H1 (cell line): Measurements from ENCODE around the gene SMTN. TPM values are rescaled to one million over a fixed set of nuclear protein-coding genes. Genes with fewer than 3 reads are reported as not detected.
A peak's percentile ranks its signal among the peaks of the same experiment; 100 is the strongest.

Experiments
- CTCF ChIA-PET: fragments of 300-600 bp; sonication (Branson Sonifier 250); formaldehyde crosslinking; loops from one replicate; lab custom pipeline; 2021; ENCODE audit not compliant: partially characterized antibody; lab: Charles Lee
- POLR2A ChIA-PET: fragments of 300-600 bp; sonication (Branson Sonifier 250); formaldehyde crosslinking; loops from one replicate; lab custom pipeline; 2021; ENCODE audit warnings: inconsistent platforms; ENCODE audit not compliant: partially characterized antibody; lab: Charles Lee
- DNase-seq, 2 experiments: peaks; one replicate each; pipeline versions ENCODE4 v3.0.0 to v3.0.0-alpha.2; 2010 to 2022; ENCODE audit warnings: low spot score in 2 of 2, low read depth in 1 of 2, mixed read lengths in 1 of 2
- FAIRE-seq: peaks from 2 replicates; lab custom pipeline; 2011; peaks lifted over from hg19 to GRCh38; lab: Jason Lieb, UNC
- H2AFZ ChIP-seq: 2 replicates; pipeline ENCODE4 v1.8.1; 2012; ENCODE audit warnings: low read length, inconsistent platforms
- H2AK5ac ChIP-seq: 2 replicates; pipeline ENCODE4 v1.6.1; 2013; ENCODE audit warnings: low read depth, low read length
- H2BK120ac ChIP-seq: replicated peaks from 2 replicates; pipeline ENCODE3; 2013; ENCODE audit warnings: low read depth, low read length, inconsistent platforms
- H2BK12ac ChIP-seq: 2 replicates; pipeline ENCODE4 v1.6.1; 2013; ENCODE audit warnings: low read depth, low read length
- H2BK15ac ChIP-seq: 2 replicates; pipeline ENCODE4 v1.6.1; 2013; ENCODE audit warnings: low read length
- H2BK20ac ChIP-seq: 2 replicates; pipeline ENCODE4 v1.6.1; 2013; ENCODE audit warnings: low read length
- H2BK5ac ChIP-seq: 2 replicates; pipeline ENCODE4 v1.6.1; 2013; ENCODE audit warnings: low read depth, low read length
- H3K14ac ChIP-seq: 2 replicates; pipeline ENCODE4 v1.6.1; 2013; ENCODE audit warnings: inconsistent platforms; ENCODE audit not compliant: insufficient read length
- H3K18ac ChIP-seq: 2 replicates; pipeline ENCODE4 v1.6.1; 2013; ENCODE audit warnings: low read length; ENCODE audit errors: extremely low read depth
- H3K23ac ChIP-seq: 2 replicates; pipeline ENCODE4 v1.6.1; 2013; ENCODE audit warnings: inconsistent platforms; ENCODE audit not compliant: insufficient read length
- H3K23me2 ChIP-seq: 2 replicates; pipeline ENCODE4 v1.6.1; 2013; ENCODE audit warnings: low read depth, low read length
- H3K27ac ChIP-seq: 2 replicates; pipeline ENCODE4 v1.6.1; 2011; ENCODE audit warnings: low read depth, low read length, inconsistent platforms
- H3K27me3 ChIP-seq, 4 experiments: replicated peaks in 1 of 4; 1 replicate in 1 of 4; 2 replicates in 3 of 4; pipeline versions ENCODE4 v1.6.1 to v1.8.1; 2011 to 2013; ENCODE audit warnings: low read length in 3 of 4, mild to moderate bottlenecking in 3 of 4, inconsistent platforms in 2 of 4, mixed read lengths in 2 of 4, moderate library complexity in 1 of 4; ENCODE audit not compliant: control insufficient read depth in 3 of 4, insufficient read depth in 3 of 4; ENCODE audit errors: extremely low read depth in 1 of 4
- H3K36me3 ChIP-seq, 4 experiments: 2 replicates each; pipeline versions ENCODE4 v1.6.1 to v1.8.1; 2011 to 2013; ENCODE audit warnings: mild to moderate bottlenecking in 4 of 4, low read length in 3 of 4, moderate library complexity in 2 of 4, control low read depth in 1 of 4, inconsistent platforms in 1 of 4; ENCODE audit not compliant: insufficient read depth in 4 of 4, control insufficient read depth in 2 of 4
- H3K4ac ChIP-seq: replicated peaks from 2 replicates; pipeline ENCODE3; 2013; ENCODE audit warnings: low read length, low read depth, mixed read lengths, inconsistent platforms; ENCODE audit not compliant: insufficient read length
- H3K4me1 ChIP-seq, 4 experiments: replicated peaks in 1 of 4; 1 replicate in 1 of 4; 2 replicates in 3 of 4; pipeline versions ENCODE4 v1.6.1 to v1.8.1; 2011 to 2013; ENCODE audit warnings: low read length in 3 of 4, inconsistent platforms in 2 of 4, mixed read lengths in 1 of 4; ENCODE audit not compliant: insufficient read depth in 4 of 4, control insufficient read depth in 3 of 4
- H3K4me2 ChIP-seq, 2 experiments: 2 replicates each; pipeline versions ENCODE4 v1.6.1 to v1.8.1; 2011 to 2013; ENCODE audit warnings: low read depth in 2 of 2, low read length in 2 of 2, control low read depth in 1 of 2, inconsistent platforms in 1 of 2, mild to moderate bottlenecking in 1 of 2; ENCODE audit not compliant: insufficient read depth in 1 of 2
- H3K4me3 ChIP-seq, 4 experiments: fragments of 200-600, 300-600 bp in 1 of 4; sonication (generic), shearing (Covaris generic), sonication (Bioruptor Twin) in 1 of 4; 2 replicates each; pipeline versions ENCODE4 v1.5.1 to v1.8.1; 2011 to 2016; ENCODE audit warnings: low read length in 4 of 4, low read depth in 3 of 4, control low read depth in 2 of 4, inconsistent platforms in 2 of 4, mild to moderate bottlenecking in 2 of 4, mixed read lengths in 1 of 4, moderate library complexity in 1 of 4; ENCODE audit not compliant: insufficient read depth in 2 of 4; ENCODE audit errors: extremely low read depth in 1 of 4
- H3K56ac ChIP-seq: replicated peaks from 2 replicates; pipeline ENCODE3; 2013; ENCODE audit warnings: low read depth, mild to moderate bottlenecking, mixed read lengths, low read length, inconsistent platforms; ENCODE audit not compliant: insufficient read length
- H3K79me1 ChIP-seq: 2 replicates; pipeline ENCODE4 v1.6.1; 2013; ENCODE audit warnings: low read depth, low read length, control low read depth
- H3K79me2 ChIP-seq, 2 experiments: 2 replicates each; pipeline versions ENCODE4 v1.6.1 to v1.8.1; 2012 to 2013; ENCODE audit warnings: low read length in 2 of 2, mild to moderate bottlenecking in 2 of 2, inconsistent platforms in 1 of 2; ENCODE audit not compliant: insufficient read depth in 2 of 2, control insufficient read depth in 1 of 2
- H3K9ac ChIP-seq, 4 experiments: replicated peaks in 1 of 4; 1 replicate in 1 of 4; 2 replicates in 3 of 4; pipeline versions ENCODE4 v1.6.1 to v1.8.1; 2011 to 2013; ENCODE audit warnings: low read depth in 3 of 4, low read length in 3 of 4, control low read depth in 2 of 4, mild to moderate bottlenecking in 2 of 4, moderate library complexity in 2 of 4, inconsistent platforms in 1 of 4; ENCODE audit errors: extremely low read depth in 1 of 4
- H3K9me3 ChIP-seq, 2 experiments: 2 replicates each; pipeline versions ENCODE4 v1.6.1 to v1.8.1; 2012 to 2013; ENCODE audit warnings: mild to moderate bottlenecking in 2 of 2, moderate library complexity in 2 of 2, control low read depth in 1 of 2, inconsistent platforms in 1 of 2, low read depth in 1 of 2, low read length in 1 of 2, mixed read lengths in 1 of 2; ENCODE audit not compliant: insufficient read depth in 2 of 2
- H4K20me1 ChIP-seq, 2 experiments: replicated peaks in 1 of 2; 2 replicates each; pipeline versions ENCODE3 to v1.8.1; 2011 to 2013; ENCODE audit warnings: inconsistent platforms in 2 of 2, low read length in 2 of 2, mild to moderate bottlenecking in 1 of 2; ENCODE audit not compliant: insufficient read depth in 2 of 2, control insufficient read depth in 1 of 2
- H4K5ac ChIP-seq: 2 replicates; pipeline ENCODE4 v1.6.1; 2013; ENCODE audit warnings: low read length, low read depth, mixed read lengths, inconsistent platforms; ENCODE audit not compliant: insufficient read length
- H4K8ac ChIP-seq: 2 replicates; pipeline ENCODE4 v1.8.0; 2013; ENCODE audit warnings: mild to moderate bottlenecking, moderate library complexity, low read length, inconsistent platforms; ENCODE audit not compliant: insufficient read depth; ENCODE audit errors: extremely low read depth
- H4K91ac ChIP-seq: replicated peaks from 2 replicates; pipeline ENCODE3; 2013; ENCODE audit warnings: low read length, mixed read lengths, inconsistent platforms; ENCODE audit not compliant: insufficient read length
- CREB1 ChIP-seq: IDR thresholded peaks from 2 replicates; pipeline ENCODE4 v1.6.1; 2012; ENCODE audit warnings: inconsistent platforms
- CTCF ChIP-seq, 3 experiments: IDR thresholded peaks; 1 replicate in 2 of 3; 2 replicates in 1 of 3; pipeline versions ENCODE4 v1.5.1 to v1.6.1; 2011; ENCODE audit warnings: low read length in 3 of 3, mild to moderate bottlenecking in 3 of 3, inconsistent platforms in 2 of 3, low read depth in 1 of 3, moderate library complexity in 1 of 3; ENCODE audit not compliant: insufficient read depth in 1 of 3; ENCODE audit errors: control extremely low read depth in 1 of 3
- FOSL1 ChIP-seq: IDR thresholded peaks from 2 replicates; pipeline ENCODE4 v1.6.1; 2011; ENCODE audit warnings: mild to moderate bottlenecking, low read depth, low read length, moderate library complexity; ENCODE audit not compliant: insufficient read depth
- HDAC2 ChIP-seq, 2 experiments: fragments of 300-600 bp in 1 of 2; sonication (generic) in 1 of 2; IDR thresholded peaks; 2 replicates each; pipeline ENCODE4 v1.6.1; 2011 to 2012; ENCODE audit warnings: low read depth in 2 of 2, low read length in 2 of 2, mild to moderate bottlenecking in 2 of 2, moderate library complexity in 2 of 2, borderline replicate concordance in 1 of 2, inconsistent platforms in 1 of 2
- JUND ChIP-seq: IDR thresholded peaks from 2 replicates; pipeline ENCODE4 v1.6.1; 2011; ENCODE audit warnings: mild to moderate bottlenecking, improper control_type of control experiment, low read length
- KDM4A ChIP-seq: IDR thresholded peaks from one replicate; pipeline ENCODE4 v1.7.1; 2012; ENCODE audit warnings: low read depth, mild to moderate bottlenecking, moderate library complexity, low read length, inconsistent platforms; ENCODE audit not compliant: severe bottlenecking
- POLR2AphosphoS5 ChIP-seq: IDR thresholded peaks from 2 replicates; pipeline ENCODE4 v1.6.1; 2011; ENCODE audit warnings: low read depth, low read length
- SIX5 ChIP-seq: IDR thresholded peaks from 2 replicates; pipeline ENCODE4 v1.6.1; 2011; ENCODE audit warnings: mild to moderate bottlenecking, low read depth, low read length
- SRF ChIP-seq: IDR thresholded peaks from 2 replicates; pipeline ENCODE4 v1.6.1; 2011; ENCODE audit warnings: mild to moderate bottlenecking, low read depth, low read length, moderate library complexity
- TAF7 ChIP-seq: optimal IDR thresholded peaks from 2 replicates; pipeline ENCODE3; 2011; ENCODE audit warnings: low read depth, mild to moderate bottlenecking, inconsistent platforms, low read length, moderate library complexity, borderline replicate concordance
- WGBS, 2 experiments: shearing (Covaris generic) in 1 of 2; methylation state at CpG; one replicate each; pipeline versions ENCODE4 v1.1.6 to v1.1.7; 2013 to 2015; ENCODE audit warnings: low lambda C conversion rate in 2 of 2, mixed read lengths in 2 of 2, inconsistent platforms in 1 of 2, low coverage in 1 of 2, missing lambda C conversion rate in 1 of 2; ENCODE audit not compliant: insufficient replicate concordance in 2 of 2, insufficient coverage in 1 of 2, insufficient read length in 1 of 2; ENCODE audit errors: extremely low coverage in 1 of 2, missing lambda C conversion rate in 1 of 2; 5-methylcytosine and 5-hydroxymethylcytosine counted together
- polyA plus RNA-seq, 7 experiments: library from polyadenylated mRNA; depleted of rRNA in 3 of 7; stranded (reverse) in 5 of 7; unstranded in 2 of 7; fragments of >200 nt in 5 of 7; fragments of 200-250 nt in 2 of 7; gene quantifications; 1 replicate in 5 of 7; 2 replicates in 1 of 7; 4 replicates in 1 of 7; pipeline versions ENCODE4 v1.2.1 to v1.2.3, GENCODE V29; 2011 to 2013; ENCODE audit warnings: missing spikeins in 2 of 7, mixed read lengths in 2 of 7
- total RNA-seq: library from RNA; stranded (reverse); fragmentation: NEBNext Ultra II Directional; extraction: Animal tissue kit (Norgen Biotek cat#: 25700); gene quantifications from 2 replicates; pipeline ENCODE4 v1.2.1, GENCODE V29; 2021

Gene SMTN
- total and polyA plus RNA-seq, 2 of the 8 experiments (the other 6 are each of a cell fraction or from before 2014, with no cell fraction given) = 12.3 to 20.8 TPM

- Histone ChIP-seq H4K20me1 (no peaks in the 10 kb centered on the region), H2BK120ac (no peak overlapping the region), H3K4me1 (peaks cover 0 to 29% (median 12%) of the 10 kb centered on the region in 4 experiments; a peak in 6 of 7 replicates), H2AK5ac (0 out of 2 replicates have a peak overlapping the region, but pooled peaks have one; percentile 40), H3K79me1 (no peaks in the 10 kb centered on the region), H3K56ac (no peak overlapping the region), H3K79me2 (no peaks in the 10 kb centered on the region), H3K27ac (no peak overlapping the region), H3K9me3 (no peaks in the 10 kb centered on the region), H3K23ac (no peak overlapping the region), H3K9ac (no peak overlapping the region), H2BK15ac (peak overlapping the region; percentile 98), H3K14ac (no peak overlapping the region), H3K4ac (no peak overlapping the region), H3K4me3 (no peak overlapping the region)
- no peak for DNase-seq
- WGBS, 2 experiments = 90% methylated on average over 12 of the region's 13 CpGs; no CpG with 5 or more reads in 1 of the 2 experiments
- TF ChIP-seq CREB1 = no peak
- TF ChIP-seq SIX5 = no peak
- TF ChIP-seq POLR2AphosphoS5 = no peak
- TF ChIP-seq JUND = no peak
- TF ChIP-seq CTCF (IDR thresholded peaks at IDR 0.05; ENCODE audit: control extremely low read depth in 1 of 3, insufficient read depth in 1 of 3, low read depth in 1 of 3, low read length in 3 of 3) = no peak
- TF ChIP-seq SRF = no peak
- TF ChIP-seq TAF7 = no peak
- TF ChIP-seq HDAC2 (IDR thresholded peaks at IDR 0.05; ENCODE audit: borderline replicate concordance in 1 of 2, low read depth in 2 of 2, low read length in 2 of 2) = no peak
- no peak for TF ChIP-seq KDM4A
- TF ChIP-seq FOSL1 = no peak
- TF ChIP-seq, all 59 proteins: peak for 0
- Histone ChIP-seq H4K8ac (peak overlapping the region; percentile 29; the same call in 1 of the 2 replicates), H2BK12ac (peak overlapping the region; percentile 99; the same call in 1 of the 2 replicates), H3K18ac (peak overlapping the region; percentile 71; the same call in 1 of the 2 replicates), H2BK5ac (peak overlapping the region; percentile 84; the same call in 1 of the 2 replicates), H3K36me3 (no peaks in the 10 kb centered on the region), H3K23me2 (no peaks in the 10 kb centered on the region; the same call in 1 of the 2 replicates), H4K91ac (peak overlapping the region; percentile 86), H4K5ac (no peak overlapping the region), H2AFZ (no peak overlapping the region), H2BK20ac (peak overlapping the region; percentile 90; the same call in 1 of the 2 replicates), H3K4me2 (peak overlapping the region in 1 of 2 experiments; percentile 57; a peak in 1 of 4 replicates), H3K27me3 (no peaks in the 10 kb centered on the region)
- no peak for FAIRE-seq
- ChIA-PET CTCF (interaction anchor here (2.7 kb wide), 1 partner anchor 18 kb away, joined by 23 read pairs; the partner anchor contains the start of gene SELENOM), POLR2A (no interaction called here)
These were observed 45.7 kb downstream of the SMTN start for GRCh38 chr22:31126869-31127175.
